ENCODE results near the gene ZNF331. TPM values are rescaled to one million over a fixed set of nuclear protein-coding genes. Genes with fewer than 3 reads are reported as not detected.

The ZNF331 gene
- total RNA-seq, 1 experiment from 2014 or later, result 57.2 TPM

DNA sequence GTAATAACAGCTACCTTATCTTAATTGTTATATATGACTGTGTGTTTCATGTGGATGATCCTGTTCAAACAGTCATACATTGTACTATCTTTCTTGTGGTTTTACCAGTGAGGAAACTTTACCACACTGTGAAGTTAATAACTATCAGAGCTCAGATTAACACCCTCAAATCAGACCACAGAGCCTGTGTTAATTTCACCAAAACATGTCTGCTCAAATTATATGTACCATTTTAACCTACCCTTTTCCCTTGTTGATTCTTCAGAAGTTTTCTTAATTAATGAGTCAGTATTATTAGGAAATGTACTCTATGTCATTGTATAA is 1.8 kb upstream of the ZNF331 start:
- no peaks in the 10 kb centered on the region for H3K23me2 ChIP-seq (ENCODE audit: insufficient read length, low read depth, low read length, poor library complexity, severe bottlenecking)
- no peak overlapping the region for H4K91ac ChIP-seq (ENCODE audit: insufficient read length, low read depth, low read length)
- no peak overlapping the region for H3K23ac ChIP-seq (ENCODE audit: insufficient read length, low read depth, low read length)
- DNase-seq, result no peak
- H3T11ph ChIP-seq (ENCODE audit: low read length), result no peak overlapping the region
- no peak overlapping the region for H3K4me2 ChIP-seq (ENCODE audit: insufficient read depth, insufficient read length, low read length)
- TF ChIP-seq, protein P1, sequence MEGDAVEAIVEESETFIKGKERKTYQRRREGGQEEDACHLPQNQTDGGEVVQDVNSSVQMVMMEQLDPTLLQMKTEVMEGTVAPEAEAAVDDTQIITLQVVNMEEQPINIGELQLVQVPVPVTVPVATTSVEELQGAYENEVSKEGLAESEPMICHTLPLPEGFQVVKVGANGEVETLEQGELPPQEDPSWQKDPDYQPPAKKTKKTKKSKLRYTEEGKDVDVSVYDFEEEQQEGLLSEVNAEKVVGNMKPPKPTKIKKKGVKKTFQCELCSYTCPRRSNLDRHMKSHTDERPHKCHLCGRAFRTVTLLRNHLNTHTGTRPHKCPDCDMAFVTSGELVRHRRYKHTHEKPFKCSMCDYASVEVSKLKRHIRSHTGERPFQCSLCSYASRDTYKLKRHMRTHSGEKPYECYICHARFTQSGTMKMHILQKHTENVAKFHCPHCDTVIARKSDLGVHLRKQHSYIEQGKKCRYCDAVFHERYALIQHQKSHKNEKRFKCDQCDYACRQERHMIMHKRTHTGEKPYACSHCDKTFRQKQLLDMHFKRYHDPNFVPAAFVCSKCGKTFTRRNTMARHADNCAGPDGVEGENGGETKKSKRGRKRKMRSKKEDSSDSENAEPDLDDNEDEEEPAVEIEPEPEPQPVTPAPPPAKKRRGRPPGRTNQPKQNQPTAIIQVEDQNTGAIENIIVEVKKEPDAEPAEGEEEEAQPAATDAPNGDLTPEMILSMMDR (conservative IDR thresholded peaks at IDR 0.05), result no peak
- H3K9ac ChIP-seq (ENCODE audit: extremely low read depth, insufficient read length, low read length), result no peak overlapping the region
- H3K18ac ChIP-seq (ENCODE audit: insufficient read length, low read depth, low read length), result no peak overlapping the region
- H2BK12ac ChIP-seq (ENCODE audit: insufficient read length, low read depth, low read length), result no peak overlapping the region
- H3K27ac Mint-ChIP-seq, result peak overlapping the region in 1 of 3 experiments; percentile 58; a peak in 1 of 7 replicates
- no peak overlapping the region for H3K4ac ChIP-seq (ENCODE audit: low read depth, low read length)
- H3K56ac ChIP-seq (ENCODE audit: insufficient read length, low read depth, low read length), result no peak overlapping the region
- H3K14ac ChIP-seq (ENCODE audit: insufficient read depth, low read length), result no peak overlapping the region
- no peaks in the 10 kb centered on the region; the same call in 1 of the 2 replicates for H3K27me3 Mint-ChIP-seq (ENCODE audit: low read depth)
- H4K20me1 ChIP-seq (ENCODE audit: control insufficient read depth, insufficient read depth, insufficient read length), result no peaks in the 10 kb centered on the region
- H4K8ac ChIP-seq (replicated peaks; ENCODE audit: insufficient read length, low read depth, low read length), result no peak overlapping the region
- H3K9me3 Mint-ChIP-seq, result no peaks in the 10 kb centered on the region
- no peaks in the 10 kb centered on the region for H3K4me1 ChIP-seq (ENCODE audit: insufficient read depth, low read length)
- H3K79me1 ChIP-seq (ENCODE audit: insufficient read depth, low read depth, low read length, poor library complexity, severe bottlenecking), result no peaks in the 10 kb centered on the region
- H3K4me1 Mint-ChIP-seq, result peaks cover 0 to 7% of the 10 kb centered on the region in 2 experiments; a peak in 2 of 4 replicates
- H2BK120ac ChIP-seq (ENCODE audit: low read depth, low read length, poor library complexity, severe bottlenecking), result no peak overlapping the region
- H2BK20ac ChIP-seq (ENCODE audit: low read depth, low read length, poor library complexity, severe bottlenecking), result no peak overlapping the region
- H3K27me3 ChIP-seq (ENCODE audit: insufficient read depth, low read length), result no peaks in the 10 kb centered on the region
- H4K5ac ChIP-seq (ENCODE audit: insufficient read length, low read depth, low read length), result no peak overlapping the region
- H3K36me3 Mint-ChIP-seq (ENCODE audit: insufficient read depth in 1 of 3, low read depth in 3 of 3), result peaks cover 15 to 54% (median 45%) of the 10 kb centered on the region in 3 experiments
- no peaks in the 10 kb centered on the region for H3K79me2 ChIP-seq (ENCODE audit: insufficient read depth, low read length)
- H2BK5ac ChIP-seq (ENCODE audit: insufficient read length, low read length), result no peak overlapping the region
- H2BK15ac ChIP-seq (ENCODE audit: low read depth, low read length), result no peak overlapping the region
- H2AK5ac ChIP-seq (ENCODE audit: insufficient read length, low read length), result no peak overlapping the region
- H3K4me3 Mint-ChIP-seq, result no peak overlapping the region
- H3K27ac ChIP-seq (ENCODE audit: insufficient read length, low read depth, low read length), result no peak overlapping the region
- no peak overlapping the region for H2AFZ ChIP-seq (ENCODE audit: low read length)
- no peaks in the 10 kb centered on the region for H3K9me3 ChIP-seq (ENCODE audit: control insufficient read depth, low read depth, low read length)

Measured in H9 (cell line).